RCC 7860 (cell line): ENCODE measurements around the gene NWD2.
A peak's percentile ranks its signal among the peaks of the same experiment; 100 is the strongest.

Experiments used
- DNase-seq: peaks from one replicate; pipeline ENCODE4 v3.0.0-alpha.2; 2015; ENCODE audit warnings: low spot score
- FAIRE-seq: peaks from 2 replicates; lab custom pipeline; 2012; peaks lifted over from hg19 to GRCh38; lab: Jason Lieb, UNC

NWD2 gene

DNA sequence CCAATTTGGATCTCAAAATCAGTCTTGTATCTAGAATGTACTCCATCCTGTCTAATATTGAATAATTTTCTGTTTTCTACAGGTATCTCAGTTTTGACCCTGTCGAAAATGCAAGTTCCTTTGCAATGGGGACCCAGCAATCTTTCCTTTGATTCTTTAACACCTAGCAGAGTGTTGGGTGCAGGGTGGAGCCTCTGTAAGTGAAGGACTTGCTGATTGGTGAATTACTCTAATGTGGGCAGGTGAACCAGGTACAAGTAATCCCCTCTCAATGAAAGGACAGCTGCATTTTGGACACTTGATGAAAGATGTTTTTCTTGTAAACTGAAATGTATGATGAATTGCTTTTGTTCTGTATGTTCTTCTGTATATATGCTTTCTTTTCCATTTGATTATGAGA is 54.9 kb downstream of the NWD2 start:
- FAIRE-seq (no peak), DNase-seq (no peak)

DNA sequence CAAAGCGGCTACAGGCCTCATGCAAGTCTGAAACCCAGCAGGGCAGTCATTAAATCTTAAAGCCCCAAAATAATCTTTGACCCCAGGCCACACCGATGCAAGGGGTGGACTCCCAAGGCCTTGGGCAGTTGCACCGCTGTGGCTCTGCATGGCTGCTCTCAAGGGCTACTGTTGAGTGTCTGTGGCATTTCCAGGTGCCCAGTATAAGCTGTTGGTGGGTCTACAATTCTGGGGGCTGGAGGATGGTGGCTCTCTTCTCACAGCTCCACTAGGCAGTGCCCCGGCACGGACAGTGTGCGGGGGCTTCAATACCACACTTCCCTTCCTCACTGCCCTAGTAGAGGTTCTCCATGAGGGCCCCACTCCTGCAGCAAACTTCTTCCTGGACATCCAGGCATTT is 60.1 kb downstream of the NWD2 start:
- DNase-seq = no peak
- FAIRE-seq = no peak

DNA sequence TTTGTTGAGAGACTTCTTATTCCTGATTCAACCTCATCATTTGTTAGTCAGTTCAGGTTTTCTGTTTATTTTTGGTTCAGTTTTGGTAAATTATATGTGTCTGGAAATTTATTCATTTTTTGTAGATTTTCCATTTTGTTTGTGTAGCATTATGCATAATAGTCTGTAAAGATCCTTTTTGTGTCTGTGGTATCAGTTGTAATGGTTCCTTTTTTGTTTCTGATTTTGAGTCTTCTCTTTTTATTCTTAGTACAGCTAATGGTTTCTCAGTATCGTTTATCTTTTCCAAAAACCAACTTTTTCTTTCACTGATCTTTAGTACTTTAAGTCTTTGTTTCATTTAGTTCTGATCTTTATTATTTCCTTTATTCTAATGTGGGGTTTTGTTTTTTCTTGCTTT is 61.4 kb downstream of the NWD2 start:
- DNase-seq (no peak), FAIRE-seq (no peak)

DNA sequence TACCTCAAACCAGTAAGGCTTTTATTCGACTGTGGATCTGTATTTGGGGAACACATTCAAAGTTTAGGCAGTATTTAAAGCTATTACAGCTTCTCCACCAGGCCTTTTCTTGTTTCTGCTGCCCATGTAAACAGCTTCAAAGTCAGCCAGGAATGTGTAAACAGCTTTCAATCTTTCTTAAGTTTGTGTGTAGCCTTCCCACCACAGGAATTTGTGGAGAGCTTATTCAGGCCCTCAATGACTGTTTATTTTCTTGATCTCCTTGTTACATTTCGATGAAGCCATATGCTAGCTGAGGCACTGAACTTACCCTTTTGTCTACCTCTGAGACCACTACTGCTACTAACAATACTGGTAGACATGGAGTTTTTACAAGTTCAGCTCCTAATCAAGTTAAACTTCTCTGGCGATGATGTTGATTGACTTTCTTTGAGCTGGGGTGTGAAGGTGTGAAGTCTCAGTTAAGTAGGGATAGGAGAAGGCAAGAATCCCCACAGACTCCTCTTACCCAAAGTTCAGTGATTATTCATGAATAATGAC is 72.6 kb downstream of the NWD2 start:
- DNase-seq (no peak), FAIRE-seq (no peak)

DNA sequence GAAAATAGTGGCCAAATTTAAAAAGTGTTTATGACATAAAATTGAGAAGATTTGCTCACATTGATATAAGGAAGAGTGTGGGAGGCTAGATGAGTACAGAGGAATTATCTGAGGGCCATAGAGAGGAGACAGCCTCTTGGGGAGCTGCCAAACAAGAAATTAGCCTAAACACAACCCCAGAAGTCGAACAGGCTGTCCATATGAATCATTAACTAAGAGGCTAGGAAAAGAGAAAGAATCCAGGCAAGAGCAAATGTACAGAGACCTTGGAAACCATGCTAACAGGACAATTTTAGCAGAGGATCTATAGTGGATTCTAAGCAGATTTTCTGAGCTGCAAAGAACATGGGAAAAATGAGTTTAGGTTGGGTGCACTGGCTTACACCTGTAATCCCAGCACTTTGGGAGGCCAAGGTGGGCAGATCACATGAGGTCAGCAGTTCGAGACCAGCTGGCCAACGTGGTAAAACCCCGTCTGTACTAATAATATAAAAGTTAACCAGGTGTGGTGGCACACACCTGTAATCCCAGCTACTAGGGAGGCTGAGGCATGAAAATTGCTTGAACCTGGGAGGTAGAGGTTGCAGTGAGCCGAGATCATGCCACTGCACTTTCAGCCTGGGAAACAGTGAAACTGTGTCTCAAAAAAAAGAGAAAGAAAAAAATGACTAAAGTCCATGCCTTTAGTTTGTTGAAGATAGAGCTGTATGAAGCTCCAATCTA is 76.1 kb downstream of the NWD2 start:
- DNase-seq (no peak), FAIRE-seq (no peak)

DNA sequence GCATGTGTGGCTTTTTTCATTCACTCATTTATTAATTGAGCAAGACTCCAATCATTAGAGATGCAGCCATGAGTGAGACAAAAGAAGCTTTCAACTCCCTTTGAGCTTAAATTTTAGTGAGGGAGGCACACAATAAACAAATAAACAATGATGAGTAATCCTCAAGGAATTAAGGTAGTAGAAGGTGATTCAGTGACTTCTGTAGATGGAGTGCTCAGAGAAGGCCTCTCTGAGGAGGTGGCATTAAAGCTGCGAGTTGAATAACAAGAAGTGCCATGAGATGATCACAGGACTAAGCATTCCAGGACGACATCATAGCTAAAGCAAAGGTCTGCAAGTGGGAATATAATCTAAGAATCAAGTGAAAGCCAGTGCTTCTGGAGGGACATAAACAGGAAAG is 77.6 kb downstream of the NWD2 start:
- no peak for DNase-seq
- no peak for FAIRE-seq

DNA sequence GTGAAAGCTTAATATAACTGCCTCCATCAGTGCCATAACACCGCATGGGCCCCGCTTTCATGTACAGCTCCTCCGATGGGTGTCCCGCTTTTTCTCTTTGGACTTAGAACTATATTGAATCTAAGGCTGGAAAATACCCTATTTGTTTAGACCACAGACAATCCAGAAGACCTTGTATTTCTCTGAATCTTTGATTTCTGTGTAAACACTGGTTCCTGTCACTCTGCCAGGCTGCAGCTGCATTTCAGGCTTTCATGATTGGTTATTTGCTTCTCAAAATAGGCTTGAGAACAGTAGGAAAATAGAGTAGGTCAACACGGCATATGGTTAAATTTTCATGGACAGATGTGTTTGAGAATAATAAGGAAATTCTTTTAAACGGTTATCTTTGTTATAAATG is 80.0 kb downstream of the NWD2 start:
- DNase-seq (no peak), FAIRE-seq (no peak)

DNA sequence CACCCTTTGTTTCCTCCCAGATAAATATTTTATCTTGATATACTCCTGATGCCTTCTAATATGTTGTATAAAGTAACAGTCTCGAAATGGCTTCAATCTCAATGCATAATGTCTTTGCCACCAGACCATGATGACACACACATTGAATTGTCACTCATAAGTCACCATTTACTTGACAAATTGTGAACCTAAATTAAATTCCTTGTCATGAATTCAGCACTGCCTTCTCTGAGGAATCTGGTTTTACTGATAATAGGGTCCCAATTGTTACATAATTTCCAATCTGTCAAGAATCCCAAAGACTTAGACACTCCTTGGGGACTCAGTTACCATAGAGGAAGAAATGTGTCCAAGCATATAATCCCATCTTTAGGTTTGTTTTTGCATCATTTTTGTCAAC is 82.3 kb downstream of the NWD2 start:
- FAIRE-seq (no peak), DNase-seq (no peak)

DNA sequence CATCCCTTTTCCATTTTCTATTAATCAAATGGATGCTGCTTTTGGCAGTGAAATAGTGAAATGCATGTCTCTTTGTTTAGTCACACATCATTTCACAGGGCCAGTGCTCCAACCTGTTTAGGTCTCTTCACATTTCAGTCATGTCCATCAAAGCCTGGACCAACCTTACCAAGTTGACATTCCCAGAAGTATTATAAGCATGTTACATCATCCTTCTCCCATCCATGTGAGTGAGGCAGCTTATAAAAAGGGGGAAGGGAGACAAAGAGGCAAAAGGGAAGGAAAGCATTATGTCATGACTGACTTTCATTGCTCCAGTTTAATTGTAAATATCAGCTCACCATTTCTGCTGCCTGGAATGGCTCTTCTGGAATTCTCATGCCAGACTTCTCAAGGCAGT is 94.4 kb downstream of the NWD2 start:
- DNase-seq (no peak), FAIRE-seq (no peak)

DNA sequence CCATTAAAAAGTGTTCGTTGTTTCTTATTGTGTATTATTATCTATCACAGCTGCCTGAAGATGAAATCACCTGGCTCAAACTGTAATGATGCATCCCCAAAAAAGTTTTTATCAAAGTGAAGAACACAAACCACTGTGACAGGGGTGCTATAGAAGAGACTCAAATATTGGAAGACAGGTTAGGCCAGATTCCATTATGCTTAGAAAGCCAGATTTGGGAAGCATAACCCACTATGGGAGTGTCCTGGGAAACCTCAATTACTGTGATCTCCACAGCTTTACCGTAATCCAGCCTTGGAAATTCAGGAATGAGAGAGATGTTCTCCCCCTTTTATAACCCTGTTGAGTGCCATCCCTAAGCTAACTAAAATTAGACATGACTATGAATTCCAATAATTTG is 114.2 kb downstream of the NWD2 start:
- FAIRE-seq (no peak), DNase-seq (no peak)

DNA sequence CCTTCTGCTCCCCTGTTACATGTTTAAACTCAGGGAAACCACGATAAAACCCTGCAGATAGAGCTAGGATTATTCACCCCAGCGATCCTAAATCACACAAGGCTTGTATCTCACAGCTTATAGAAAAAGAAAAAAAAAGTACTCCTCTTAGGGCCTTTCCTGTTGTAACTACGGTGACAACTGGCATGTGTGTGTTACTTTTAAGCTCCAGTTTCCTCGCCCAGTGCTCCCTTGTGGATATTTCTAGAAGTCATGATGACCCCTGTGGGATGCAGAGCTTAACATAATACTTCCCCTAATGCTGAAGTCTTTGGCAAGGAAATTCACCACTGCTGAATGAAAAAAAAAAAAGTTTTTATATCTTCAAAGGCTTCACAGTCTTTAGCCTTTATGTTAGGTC is 114.7 kb downstream of the NWD2 start:
- FAIRE-seq (no peak), DNase-seq (no peak)

DNA sequence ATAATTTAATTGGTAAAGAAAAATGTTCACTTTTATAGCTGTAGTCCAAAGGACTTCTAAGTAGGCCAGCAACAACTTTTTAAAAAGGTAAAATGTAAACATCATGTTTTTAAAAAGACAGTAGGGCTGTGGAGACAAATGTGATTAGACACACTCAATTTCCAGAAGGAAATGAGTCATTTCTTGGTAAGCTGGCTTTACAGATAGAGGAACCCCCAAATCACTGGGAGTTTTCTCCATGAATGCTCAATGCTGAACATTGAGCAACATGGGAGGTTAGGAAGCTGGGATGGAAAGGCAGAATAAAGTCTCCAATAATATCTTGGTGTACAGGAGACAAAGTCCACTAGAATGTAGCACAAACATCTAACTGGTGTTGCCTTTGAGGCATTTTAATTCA is 121.3 kb downstream of the NWD2 start:
- DNase-seq (no peak), FAIRE-seq (no peak)

DNA sequence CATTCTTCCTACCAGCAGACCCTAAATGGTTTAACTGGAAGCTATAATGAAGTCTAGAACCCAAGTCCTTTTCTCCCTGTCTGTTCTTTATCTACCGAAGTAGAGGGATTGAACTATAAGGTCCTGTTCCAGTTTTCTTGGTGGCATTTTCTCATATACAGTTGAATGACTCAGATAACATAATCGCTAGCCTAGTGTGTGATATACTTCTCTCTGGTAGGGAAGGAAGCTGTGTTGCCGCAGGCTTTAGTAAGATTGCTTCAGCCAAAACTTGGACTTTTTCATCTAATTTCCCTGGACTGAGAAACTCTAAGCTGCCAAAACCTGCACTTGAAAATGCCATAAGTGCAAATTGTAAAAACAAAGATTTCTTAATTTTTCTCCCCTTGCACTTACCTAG is 123.4 kb downstream of the NWD2 start:
- FAIRE-seq = no peak
- no peak for DNase-seq

DNA sequence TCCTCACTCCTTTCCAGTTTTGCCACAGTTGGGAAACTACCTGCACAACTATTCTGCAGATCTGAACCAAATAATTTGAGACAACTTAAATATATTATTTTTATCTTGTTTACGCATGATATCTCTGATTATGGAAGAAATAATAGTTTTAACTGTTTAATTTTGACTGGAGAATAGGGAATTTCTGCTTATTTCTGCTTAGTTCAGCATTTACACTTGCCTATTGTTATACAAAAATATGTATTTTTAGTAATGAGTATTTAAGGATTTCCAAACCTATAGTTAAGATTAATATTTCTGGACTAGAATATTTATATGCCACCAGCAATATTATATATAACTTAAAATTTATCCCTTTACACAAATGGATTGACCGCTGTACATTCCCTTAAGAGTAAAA is 125.5 kb downstream of the NWD2 start:
- FAIRE-seq = no peak

DNA sequence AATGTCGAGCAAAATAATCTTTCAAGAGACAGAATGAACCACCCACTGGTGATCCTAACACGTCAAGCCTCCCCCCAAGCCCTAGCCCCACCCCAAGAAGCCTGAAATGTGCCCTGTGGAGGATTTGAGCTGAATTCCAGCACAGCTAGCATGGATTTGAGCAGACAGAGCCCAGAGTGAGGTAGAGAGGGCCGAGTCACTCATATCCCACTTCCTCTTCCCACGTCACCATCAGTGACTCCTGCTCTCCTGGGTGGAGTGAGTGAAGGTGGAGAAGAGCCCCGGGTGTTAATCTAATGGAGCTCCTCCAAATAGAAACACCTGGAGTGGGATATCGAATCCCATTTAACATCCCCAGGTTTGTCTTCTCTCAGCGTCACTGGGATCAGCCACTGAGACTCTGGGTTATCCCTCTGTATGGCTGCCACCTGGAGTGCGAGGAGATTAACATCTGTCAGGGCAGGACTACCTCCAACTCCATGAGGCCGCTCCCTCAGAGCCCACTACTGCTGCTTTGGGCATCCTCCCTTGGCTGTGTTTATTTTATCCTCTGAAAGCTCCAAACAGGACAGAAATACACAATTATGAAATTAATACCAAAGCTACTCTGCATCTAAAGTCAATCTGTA is 136.6 kb downstream of the NWD2 start:
- DNase-seq (no peak), FAIRE-seq (no peak)

More for the DNA sequence above, 125.5 kb downstream of the NWD2 start:
- no peak for DNase-seq

DNA sequence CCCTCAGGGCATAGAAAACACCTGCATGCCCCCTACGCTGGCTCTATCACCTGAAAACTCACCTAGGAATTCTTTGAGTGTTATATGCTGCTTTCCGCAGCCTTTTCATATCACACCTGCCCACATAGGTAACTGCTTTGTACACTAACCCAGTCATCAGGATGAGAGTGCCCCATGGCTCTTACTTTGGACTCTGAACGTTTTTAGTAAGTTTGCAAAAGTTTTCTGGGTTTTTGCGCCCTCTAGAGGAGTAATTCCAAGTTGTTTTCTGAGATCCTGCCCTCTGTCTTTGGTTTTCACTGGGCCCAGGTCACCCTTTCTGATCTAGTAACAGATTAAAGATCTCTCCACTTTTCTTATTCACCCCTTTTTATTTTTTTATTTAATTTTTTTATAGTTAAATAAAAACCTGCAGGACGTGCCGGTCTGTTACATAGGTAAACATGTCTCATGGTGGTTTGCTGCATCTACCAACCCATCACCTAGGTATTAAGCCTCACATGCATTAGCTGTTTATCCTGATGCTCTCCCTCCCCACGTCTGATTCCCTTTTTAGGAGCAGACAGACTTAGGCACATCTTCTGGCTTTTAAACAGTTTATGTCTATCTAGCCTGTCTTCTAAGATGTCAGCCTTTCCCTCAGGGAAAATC is 139.2 kb downstream of the NWD2 start:
- FAIRE-seq (no peak), DNase-seq (peak; percentile 23)

DNA sequence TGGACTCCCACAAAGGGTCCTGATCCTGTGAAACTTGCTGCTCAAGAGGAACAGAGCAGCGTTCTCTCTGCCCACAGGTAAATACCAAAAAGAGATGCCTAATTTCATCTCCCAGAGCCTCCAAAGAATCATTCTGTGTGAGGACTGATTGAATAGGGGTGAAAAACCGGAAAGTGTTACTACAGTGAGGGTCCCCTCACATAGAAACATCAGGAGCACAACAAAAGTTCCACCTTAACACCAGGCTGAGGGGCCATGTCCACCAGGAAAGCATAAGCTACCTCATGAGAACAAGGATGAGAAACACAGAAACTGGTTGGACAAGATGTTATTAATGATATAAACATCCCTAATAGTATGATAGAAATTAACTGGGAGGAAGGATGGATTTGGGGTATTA is 140.9 kb downstream of the NWD2 start:
- no peak for FAIRE-seq
- no peak for DNase-seq

DNA sequence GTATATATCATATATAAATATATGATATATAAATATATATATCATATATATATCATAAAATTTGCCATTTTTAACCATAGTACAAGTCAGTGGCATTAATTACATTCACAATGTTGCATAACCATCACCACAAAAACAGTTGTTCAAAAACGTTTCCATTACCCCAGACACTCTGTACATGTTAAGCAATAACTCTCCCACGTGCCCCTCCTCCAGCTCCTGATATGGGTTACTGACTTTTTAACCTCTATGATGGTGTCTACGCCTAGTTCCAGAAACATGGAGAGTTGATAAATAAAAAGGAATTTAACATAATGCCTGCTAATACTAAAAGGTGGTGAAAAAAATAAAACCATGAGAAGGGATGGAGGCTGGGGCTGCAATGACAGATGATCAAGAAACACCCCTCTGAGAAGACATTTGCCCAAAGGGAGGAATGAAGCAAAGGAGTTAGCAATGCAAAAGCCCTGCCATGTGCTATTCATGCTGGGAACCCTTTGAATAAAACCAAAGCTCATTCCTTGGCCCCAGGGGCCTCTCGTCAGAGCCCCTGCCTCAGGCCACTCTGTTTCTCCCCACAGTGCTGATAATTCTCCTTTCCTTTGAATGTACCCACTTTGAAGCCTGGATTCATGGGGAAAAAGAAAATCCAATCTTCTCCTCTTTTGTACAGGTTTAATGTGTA is 144.3 kb downstream of the NWD2 start:
- no peak for DNase-seq
- FAIRE-seq = no peak

DNA sequence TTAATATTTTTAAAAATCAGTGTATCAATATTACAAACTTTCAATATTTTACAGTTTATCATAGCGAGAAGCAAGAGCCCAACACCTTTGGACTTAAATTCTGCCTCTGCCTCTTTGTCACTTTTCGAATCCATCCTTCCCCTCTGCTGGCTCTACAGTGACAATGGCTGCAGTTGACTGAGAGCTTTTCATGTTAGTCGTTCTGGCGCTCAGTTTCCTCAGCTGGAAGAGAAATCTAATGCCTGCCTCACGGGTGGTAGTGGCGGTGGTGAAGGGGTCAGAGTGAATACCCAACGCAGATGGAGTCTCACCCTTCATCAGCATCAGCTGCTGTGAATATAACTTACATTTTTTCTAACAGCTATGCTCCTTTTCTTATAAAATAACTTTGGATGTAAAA is 144.8 kb downstream of the NWD2 start:
- DNase-seq = no peak
- no peak for FAIRE-seq

DNA sequence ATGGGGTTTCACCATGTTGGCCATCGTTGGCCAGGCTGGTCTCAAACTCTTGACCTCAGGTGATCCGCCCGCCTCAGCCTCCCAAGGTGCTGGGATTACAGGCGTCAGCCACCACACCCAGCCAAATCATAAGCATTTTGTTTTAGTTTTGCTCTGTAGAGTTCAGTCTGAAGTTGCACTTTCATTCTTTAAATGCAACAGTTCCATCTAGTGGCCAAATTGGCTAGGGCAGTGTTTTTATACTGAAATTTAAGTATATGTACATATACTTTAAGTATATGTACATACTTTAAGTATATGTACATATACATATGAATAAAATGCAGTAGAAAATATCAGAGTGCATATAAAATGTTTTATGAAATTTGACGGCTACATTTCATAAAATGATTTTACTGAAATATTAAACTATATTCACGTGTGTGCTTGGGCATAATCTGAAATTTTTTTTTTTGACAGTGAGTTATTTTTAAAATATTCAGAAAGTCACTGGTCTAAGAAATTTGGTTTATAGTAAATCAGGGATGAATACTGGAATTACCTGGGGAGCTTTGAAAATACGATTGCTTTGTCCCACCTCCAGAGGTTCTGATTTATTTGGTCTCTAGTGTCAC is 145.5 kb downstream of the NWD2 start:
- DNase-seq = peak; percentile 46
- FAIRE-seq = peak; percentile 82
